Spleen (tissue), 7 donors: ENCODE data around the gene SETBP1.

ENCODE experiments used
- POLR2A ChIP-seq, 3 donors: fragments of 450-650 bp; IDR thresholded peaks; one replicate each; pipeline ENCODE4 v1.5.1; 2017; ENCODE audit warnings: antibody characterized with exemption in 3 of 3, mild to moderate bottlenecking in 1 of 3
- POLR2AphosphoS5 ChIP-seq, 3 donors: sonication (generic); formaldehyde crosslinking; IDR thresholded peaks; one replicate each; pipeline ENCODE4 v1.5.1; 2017; ENCODE audit warnings: antibody characterized with exemption in 3 of 3
- TF ChIP-seq, protein P1 (sequence below), 11 experiments: fragments of 200-600 bp in 7 of 11; fragments of 450-650 bp in 4 of 11; sonication (generic) in 4 of 11; IDR thresholded peaks in 8 of 11; conservative IDR thresholded peaks in 3 of 11; 1 replicate in 7 of 11; 2 replicates in 4 of 11; pipeline versions ENCODE4 v1.4.0 to v1.8.0; 2016 to 2021; ENCODE audit warnings: antibody characterized with exemption in 11 of 11, inconsistent platforms in 4 of 11, mild to moderate bottlenecking in 1 of 11
- donor health status: DM: no; HTN: no; CAD: no; lungs with moderate emphysema.
- donor health status: DM: no; HTN: no; CAD: no.
- donor health status: DM: no; HTN: no; CAD: no.

DNA sequence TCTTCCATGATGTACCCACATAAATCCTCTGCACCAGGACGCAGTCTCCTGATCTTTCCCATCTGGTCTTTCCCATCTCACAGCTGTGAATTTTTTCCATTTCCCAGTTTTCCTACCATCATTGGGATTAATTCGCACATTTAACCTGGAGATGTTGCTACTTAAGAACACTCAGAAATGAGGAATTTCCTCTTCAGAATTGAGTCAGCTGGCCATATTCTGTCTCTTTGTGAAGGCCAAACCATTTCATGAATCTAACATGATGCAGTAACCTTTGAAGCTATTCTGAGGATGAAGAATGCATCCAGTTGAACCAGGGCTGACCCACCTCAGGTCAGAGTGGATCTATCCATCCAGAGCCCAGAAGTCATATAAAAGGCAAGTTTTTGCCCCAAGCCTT is 326.8 kb downstream of the SETBP1 start:
- TF ChIP-seq, protein P1, sequence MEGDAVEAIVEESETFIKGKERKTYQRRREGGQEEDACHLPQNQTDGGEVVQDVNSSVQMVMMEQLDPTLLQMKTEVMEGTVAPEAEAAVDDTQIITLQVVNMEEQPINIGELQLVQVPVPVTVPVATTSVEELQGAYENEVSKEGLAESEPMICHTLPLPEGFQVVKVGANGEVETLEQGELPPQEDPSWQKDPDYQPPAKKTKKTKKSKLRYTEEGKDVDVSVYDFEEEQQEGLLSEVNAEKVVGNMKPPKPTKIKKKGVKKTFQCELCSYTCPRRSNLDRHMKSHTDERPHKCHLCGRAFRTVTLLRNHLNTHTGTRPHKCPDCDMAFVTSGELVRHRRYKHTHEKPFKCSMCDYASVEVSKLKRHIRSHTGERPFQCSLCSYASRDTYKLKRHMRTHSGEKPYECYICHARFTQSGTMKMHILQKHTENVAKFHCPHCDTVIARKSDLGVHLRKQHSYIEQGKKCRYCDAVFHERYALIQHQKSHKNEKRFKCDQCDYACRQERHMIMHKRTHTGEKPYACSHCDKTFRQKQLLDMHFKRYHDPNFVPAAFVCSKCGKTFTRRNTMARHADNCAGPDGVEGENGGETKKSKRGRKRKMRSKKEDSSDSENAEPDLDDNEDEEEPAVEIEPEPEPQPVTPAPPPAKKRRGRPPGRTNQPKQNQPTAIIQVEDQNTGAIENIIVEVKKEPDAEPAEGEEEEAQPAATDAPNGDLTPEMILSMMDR (IDR thresholded peaks at IDR 0.05 in 8 of 11, conservative IDR thresholded peaks at IDR 0.05 in 3 of 11) = no peak
- TF ChIP-seq POLR2A (IDR thresholded peaks at IDR 0.05) (no peak), POLR2AphosphoS5 (IDR thresholded peaks at IDR 0.05) (no peak)
